Measurements from ENCODE around the gene RNF225. TPM values are rescaled to one million over a fixed set of nuclear protein-coding genes. Genes with fewer than 3 reads are reported as not detected.

Gene RNF225
- total and polyA plus RNA-seq, 9 of the 15 experiments (the other 6 are each of a cell fraction or from before 2014, with no cell fraction given) = 0.33 TPM; not detected in 8

GRCh38 chr19:58361900-58362271 lies 33.6 kb upstream of the RNF225 start (continued):
- TF ChIP-seq GTF2A2 (tag; IDR thresholded peaks at IDR 0.05) (peak; percentile 59), ZNF639 (CRISPR knock-in tag; conservative IDR thresholded peaks at IDR 0.05 in 1 of 2, IDR thresholded peaks at IDR 0.05 in 1 of 2) (no peak), U2AF2 (optimal IDR thresholded peaks at IDR 0.05; ENCODE audit: low read depth, low read length) (no peak), ZNF12 (CRISPR knock-in tag; IDR thresholded peaks at IDR 0.05) (peak; percentile 71), ZFP91 (CRISPR knock-in tag; IDR thresholded peaks at IDR 0.05) (0 out of 2 replicates have a peak, but pooled peaks have one; percentile 50), NCOA6 (IDR thresholded peaks at IDR 0.05) (peak; percentile 96), LCOR (CRISPR knock-in tag; IDR thresholded peaks at IDR 0.05) (0 out of 2 replicates have a peak, but pooled peaks have one; percentile 44), ARID3B (CRISPR knock-in tag; IDR thresholded peaks at IDR 0.05; ENCODE audit: borderline replicate concordance) (no peak), ARID1B (IDR thresholded peaks at IDR 0.05) (peak; percentile 41; the same call in 1 of the 2 replicates), NR4A1 (CRISPR knock-in tag; IDR thresholded peaks at IDR 0.05) (no peak), NR4A1 (tag; IDR thresholded peaks at IDR 0.05) (no peak; the same call in 1 of the 2 replicates), SMARCA5 (IDR thresholded peaks at IDR 0.05) (peak; percentile 77; the same call in 1 of the 2 replicates), SMARCB1 (IDR thresholded peaks at IDR 0.05; ENCODE audit: insufficient read length, low read depth) (no peak), ZNF175 (CRISPR knock-in tag; IDR thresholded peaks at IDR 0.05; ENCODE audit: low read depth) (no peak), E2F5 (CRISPR knock-in tag; IDR thresholded peaks at IDR 0.05) (peak; percentile 44; the same call in 1 of the 2 replicates), SRSF7 (optimal IDR thresholded peaks at IDR 0.05; ENCODE audit: low read depth, low read length) (no peak), ZSCAN29 (IDR thresholded peaks at IDR 0.05) (0 out of 2 replicates have a peak, but pooled peaks have one; percentile 63), SMAD1 (IDR thresholded peaks at IDR 0.05; ENCODE audit: low read depth, low read length, partially characterized antibody) (no peak), SP1 (CRISPR knock-in tag; IDR thresholded peaks at IDR 0.05) (no peak), ZNF316 (IDR thresholded peaks at IDR 0.05) (no peak), ZNF740 (CRISPR knock-in tag; IDR thresholded peaks at IDR 0.05) (no peak), ZNF740 (tag; IDR thresholded peaks at IDR 0.05) (peak in 1 of 2 experiments; percentile 28; a peak in 1 of 4 replicates), HIVEP1 (CRISPR knock-in tag; IDR thresholded peaks at IDR 0.05) (no peak)
